ENCODE results near the gene SPACA9. TPM values are rescaled to one million over a fixed set of nuclear protein-coding genes. Genes with fewer than 3 reads are reported as not detected.

The SPACA9 gene
- total RNA-seq, 1 experiment from 2014 or later, result 1.3 TPM

DNA sequence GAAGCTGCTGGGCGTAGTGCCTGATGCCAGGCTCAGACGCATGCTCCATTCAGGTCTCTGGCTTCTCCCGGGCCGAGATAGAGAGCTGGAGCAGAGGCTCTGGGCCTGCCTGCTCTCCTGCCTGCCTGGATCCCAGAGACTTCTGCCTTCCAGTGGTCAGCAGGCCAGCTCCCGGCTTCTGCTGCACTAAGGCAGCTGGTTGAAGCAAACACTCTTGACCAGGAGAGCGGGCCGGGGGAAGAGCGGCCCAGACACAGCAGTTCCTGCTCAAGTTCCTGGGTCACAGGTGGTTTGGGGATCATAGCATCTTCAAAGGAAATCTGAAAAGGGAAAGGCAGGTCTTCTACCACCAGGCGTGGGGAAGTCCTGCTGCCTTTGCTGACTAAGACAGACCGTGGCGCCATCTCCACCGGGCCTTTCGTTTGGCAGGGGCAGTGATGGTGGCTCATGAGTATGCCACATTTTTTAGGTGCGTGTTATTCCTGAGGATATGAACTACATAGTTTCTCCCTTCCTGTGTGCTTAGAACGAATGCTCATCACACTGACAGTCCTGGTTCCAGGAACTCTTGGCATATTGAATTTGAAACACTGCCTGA lies 31.7 kb upstream of the SPACA9 start:
- Histone ChIP-seq H3K18ac (ENCODE audit: insufficient read length, low read depth, low read length) (no peak overlapping the region), H2AFZ (ENCODE audit: low read length) (no peak overlapping the region), H2AK5ac (ENCODE audit: insufficient read length, low read length) (no peak overlapping the region), H3K23ac (ENCODE audit: insufficient read length, low read depth, low read length) (no peak overlapping the region), H3K79me1 (ENCODE audit: insufficient read depth, low read depth, low read length, poor library complexity, severe bottlenecking) (no peaks in the 10 kb centered on the region), H3K23me2 (ENCODE audit: insufficient read length, low read depth, low read length, poor library complexity, severe bottlenecking) (no peaks in the 10 kb centered on the region), H4K5ac (ENCODE audit: insufficient read length, low read depth, low read length) (no peak overlapping the region), H2BK5ac (ENCODE audit: insufficient read length, low read length) (no peak overlapping the region), H3K79me2 (ENCODE audit: insufficient read depth, low read length) (no peaks in the 10 kb centered on the region), H3K9me3 (ENCODE audit: control insufficient read depth, low read depth, low read length) (no peaks in the 10 kb centered on the region), H2BK120ac (ENCODE audit: low read depth, low read length, poor library complexity, severe bottlenecking) (no peak overlapping the region), H3K14ac (ENCODE audit: insufficient read depth, low read length) (no peak overlapping the region), H3K4me2 (ENCODE audit: insufficient read depth, insufficient read length, low read length) (no peak overlapping the region), H3T11ph (ENCODE audit: low read length) (no peak overlapping the region), H2BK15ac (ENCODE audit: low read depth, low read length) (no peak overlapping the region), H2BK12ac (ENCODE audit: insufficient read length, low read depth, low read length) (no peak overlapping the region), H4K20me1 (ENCODE audit: control insufficient read depth, insufficient read depth, insufficient read length) (no peaks in the 10 kb centered on the region), H4K91ac (ENCODE audit: insufficient read length, low read depth, low read length) (no peak overlapping the region), H3K27ac (ENCODE audit: insufficient read length, low read depth, low read length) (no peak overlapping the region), H2BK20ac (ENCODE audit: low read depth, low read length, poor library complexity, severe bottlenecking) (no peak overlapping the region), H3K56ac (ENCODE audit: insufficient read length, low read depth, low read length) (no peak overlapping the region), H3K27me3 (ENCODE audit: insufficient read depth, low read length) (no peaks in the 10 kb centered on the region), H3K4me1 (ENCODE audit: insufficient read depth, low read length) (peaks cover 2% of the 10 kb centered on the region; the same call in 1 of the 2 replicates), H4K8ac (replicated peaks; ENCODE audit: insufficient read length, low read depth, low read length) (no peak overlapping the region), H3K4ac (ENCODE audit: low read depth, low read length) (no peak overlapping the region), H3K9ac (ENCODE audit: extremely low read depth, insufficient read length, low read length) (no peak overlapping the region)
- H3K9me3 Mint-ChIP-seq, result no peaks in the 10 kb centered on the region
- WGBS (ENCODE audit: extremely low coverage, insufficient read length, low lambda C conversion rate), result no CpG with 5 or more reads among the region's 15 CpGs
- no peak overlapping the region for H3K4me3 Mint-ChIP-seq
- H3K4me1 Mint-ChIP-seq, result peaks cover 13 to 27% of the 10 kb centered on the region in 2 experiments
- no peaks in the 10 kb centered on the region for H3K36me3 Mint-ChIP-seq (ENCODE audit: insufficient read depth in 1 of 3, low read depth in 3 of 3)
- H3K27me3 Mint-ChIP-seq (ENCODE audit: low read depth), result no peaks in the 10 kb centered on the region; the same call in 1 of the 2 replicates
- no peak for DNase-seq
- H3K27ac Mint-ChIP-seq, result no peak overlapping the region
- TF ChIP-seq, protein P1, sequence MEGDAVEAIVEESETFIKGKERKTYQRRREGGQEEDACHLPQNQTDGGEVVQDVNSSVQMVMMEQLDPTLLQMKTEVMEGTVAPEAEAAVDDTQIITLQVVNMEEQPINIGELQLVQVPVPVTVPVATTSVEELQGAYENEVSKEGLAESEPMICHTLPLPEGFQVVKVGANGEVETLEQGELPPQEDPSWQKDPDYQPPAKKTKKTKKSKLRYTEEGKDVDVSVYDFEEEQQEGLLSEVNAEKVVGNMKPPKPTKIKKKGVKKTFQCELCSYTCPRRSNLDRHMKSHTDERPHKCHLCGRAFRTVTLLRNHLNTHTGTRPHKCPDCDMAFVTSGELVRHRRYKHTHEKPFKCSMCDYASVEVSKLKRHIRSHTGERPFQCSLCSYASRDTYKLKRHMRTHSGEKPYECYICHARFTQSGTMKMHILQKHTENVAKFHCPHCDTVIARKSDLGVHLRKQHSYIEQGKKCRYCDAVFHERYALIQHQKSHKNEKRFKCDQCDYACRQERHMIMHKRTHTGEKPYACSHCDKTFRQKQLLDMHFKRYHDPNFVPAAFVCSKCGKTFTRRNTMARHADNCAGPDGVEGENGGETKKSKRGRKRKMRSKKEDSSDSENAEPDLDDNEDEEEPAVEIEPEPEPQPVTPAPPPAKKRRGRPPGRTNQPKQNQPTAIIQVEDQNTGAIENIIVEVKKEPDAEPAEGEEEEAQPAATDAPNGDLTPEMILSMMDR (conservative IDR thresholded peaks at IDR 0.05), result no peak

Data from H9 (cell line).